ENCODE measurements around the gene ME1.

GRCh38 chr6:83439201-83439600 is 8.3 kb upstream of the ME1 start:
- TF ChIP-seq TGIF2 (CRISPR knock-in tag; IDR thresholded peaks at IDR 0.05) (no peak), CTCF (CRISPR knock-in tag; IDR thresholded peaks at IDR 0.05) (no peak), HMG20A (CRISPR knock-in tag; IDR thresholded peaks at IDR 0.05; ENCODE audit: borderline replicate concordance) (no peak), ZFX (CRISPR knock-in tag; IDR thresholded peaks at IDR 0.05; ENCODE audit: low read depth) (no peak), TBP (CRISPR knock-in tag; IDR thresholded peaks at IDR 0.05) (no peak), ZNF180 (CRISPR knock-in tag; IDR thresholded peaks at IDR 0.05; ENCODE audit: borderline replicate concordance, low read depth) (no peak), EZH2 (conservative IDR thresholded peaks at IDR 0.05; ENCODE audit: low read depth, low read length) (no peak), FOXJ3 (CRISPR knock-in tag; IDR thresholded peaks at IDR 0.05; ENCODE audit: borderline replicate concordance) (no peak), EP300 (IDR thresholded peaks at IDR 0.05; ENCODE audit: low read depth in 2 of 2, low read length in 2 of 2) (no peak), EP300 (CRISPR knock-in tag; IDR thresholded peaks at IDR 0.05; ENCODE audit: borderline replicate concordance) (no peak)
